Measurements from ENCODE around the gene CORIN. TPM values are rescaled to one million over a fixed set of nuclear protein-coding genes. Genes with fewer than 3 reads are reported as not detected.

CORIN gene
- polyA plus RNA-seq, 2 donors: 0.09 to 0.28 TPM

DNA sequence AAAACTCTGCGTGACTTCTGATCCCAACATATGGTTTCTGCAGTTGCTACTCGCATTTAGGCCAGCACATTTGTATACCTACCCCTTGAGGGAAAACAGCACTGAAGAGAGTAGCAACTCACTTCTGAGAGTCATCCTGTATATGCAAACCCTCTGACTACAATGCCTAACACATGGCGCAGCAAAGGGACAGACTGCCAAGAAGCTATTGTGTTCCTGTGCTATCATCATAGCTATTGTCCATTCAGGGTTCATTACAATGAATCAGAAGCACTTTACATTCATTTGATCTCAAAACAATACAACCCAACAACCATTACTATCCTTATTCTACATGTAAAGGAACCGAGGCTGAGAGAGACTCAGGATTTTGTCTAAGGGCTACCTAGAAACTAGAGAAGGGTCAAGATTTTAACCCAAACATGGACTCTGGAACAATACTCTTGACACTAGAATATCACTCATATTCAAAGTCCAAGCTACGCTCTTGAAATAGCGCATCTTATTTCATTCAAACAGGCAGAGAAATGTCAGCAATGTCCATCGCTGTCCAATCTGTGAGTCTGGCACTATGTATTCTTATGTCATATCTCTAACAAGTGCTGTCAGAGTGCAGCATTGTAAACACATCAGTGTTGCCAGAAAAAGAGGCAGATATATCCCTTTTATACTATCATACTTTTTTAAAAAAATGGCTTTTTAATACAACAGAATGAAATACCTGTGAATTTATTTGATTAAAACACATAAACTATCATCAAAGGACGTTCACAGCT is 173.6 kb downstream of the CORIN start:
- Histone ChIP-seq H3K4me1 (ENCODE audit: control insufficient read depth in 2 of 2, insufficient read depth in 2 of 2, low read length in 1 of 2) (no peaks in the 10 kb centered on the region), H3K36me3 (ENCODE audit: control insufficient read depth in 2 of 2, insufficient read depth in 2 of 2, low read length in 1 of 2) (no peaks in the 10 kb centered on the region), H3K4me3 (ENCODE audit: low read depth in 1 of 2, low read length in 2 of 2) (no peak overlapping the region), H3K27ac (ENCODE audit: low read depth in 2 of 2, low read length in 1 of 2) (no peak overlapping the region), H3K27me3 (ENCODE audit: control insufficient read depth in 1 of 2, insufficient read depth in 2 of 2, low read length in 2 of 2) (no peaks in the 10 kb centered on the region), H3K9me3 (ENCODE audit: control insufficient read depth in 2 of 2, insufficient read depth in 1 of 2, low read depth in 1 of 2, low read length in 1 of 2) (no peaks in the 10 kb centered on the region)
- WGBS, 2 donors: 87 to 90% methylated on average over 8 of the region's 8 CpGs

DNA sequence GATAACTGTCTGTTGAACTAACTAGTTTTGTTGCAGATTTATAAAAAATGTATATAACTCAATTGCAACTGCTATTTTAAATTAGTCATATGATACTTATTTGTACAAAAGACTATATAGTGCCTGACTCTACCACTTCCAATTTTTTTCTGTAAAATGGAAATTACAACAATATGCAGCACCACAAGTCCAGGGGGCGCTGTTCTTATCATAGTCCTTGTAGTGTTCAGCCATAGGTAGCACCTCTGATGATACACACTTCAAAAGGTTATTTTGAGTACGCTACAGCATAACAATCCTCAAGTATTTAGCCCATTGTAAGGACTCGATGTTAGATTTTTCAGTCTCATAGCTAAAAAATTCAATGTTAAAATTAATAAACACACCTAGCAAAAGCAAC is 174.9 kb downstream of the CORIN start:
- no peaks in the 10 kb centered on the region for H3K36me3 ChIP-seq (ENCODE audit: control insufficient read depth in 2 of 2, insufficient read depth in 2 of 2, low read length in 1 of 2)
- H3K4me3 ChIP-seq (ENCODE audit: low read depth in 1 of 2, low read length in 2 of 2): no peak overlapping the region
- H3K9me3 ChIP-seq (ENCODE audit: control insufficient read depth in 2 of 2, insufficient read depth in 1 of 2, low read depth in 1 of 2, low read length in 1 of 2): no peaks in the 10 kb centered on the region
- no peaks in the 10 kb centered on the region for H3K27me3 ChIP-seq (ENCODE audit: control insufficient read depth in 1 of 2, insufficient read depth in 2 of 2, low read length in 2 of 2)
- WGBS, 2 donors: 72 to 77% methylated on average over 3 of the region's 3 CpGs
- no peak overlapping the region for H3K27ac ChIP-seq (ENCODE audit: low read depth in 2 of 2, low read length in 1 of 2)
- H3K4me1 ChIP-seq (ENCODE audit: control insufficient read depth in 2 of 2, insufficient read depth in 2 of 2, low read length in 1 of 2): no peaks in the 10 kb centered on the region

DNA sequence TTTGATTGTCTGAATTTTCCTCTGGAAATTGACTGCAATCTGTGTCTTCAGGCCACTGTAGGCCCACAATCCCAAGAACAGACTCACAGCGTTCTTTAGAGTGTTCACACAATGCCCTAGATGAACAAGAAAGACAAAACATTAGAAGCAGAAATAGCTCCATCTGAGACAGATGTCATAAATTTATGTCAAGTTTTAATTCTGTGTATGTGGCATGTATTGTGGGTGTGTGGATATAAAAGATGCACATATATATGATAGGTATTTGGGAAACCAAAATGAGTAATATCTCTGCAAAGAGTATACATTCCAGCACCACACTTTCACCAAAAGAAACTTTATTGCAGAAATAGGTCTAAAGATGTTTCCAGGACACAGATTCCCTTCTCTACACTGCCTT is 176.1 kb downstream of the CORIN start:
- no peaks in the 10 kb centered on the region for H3K4me1 ChIP-seq (ENCODE audit: control insufficient read depth in 2 of 2, insufficient read depth in 2 of 2, low read length in 1 of 2)
- no peak overlapping the region for H3K4me3 ChIP-seq (ENCODE audit: low read depth in 1 of 2, low read length in 2 of 2)
- H3K36me3 ChIP-seq (ENCODE audit: control insufficient read depth in 2 of 2, insufficient read depth in 2 of 2, low read length in 1 of 2): no peaks in the 10 kb centered on the region
- no peaks in the 10 kb centered on the region for H3K27me3 ChIP-seq (ENCODE audit: control insufficient read depth in 1 of 2, insufficient read depth in 2 of 2, low read length in 2 of 2)
- no peaks in the 10 kb centered on the region for H3K9me3 ChIP-seq (ENCODE audit: control insufficient read depth in 2 of 2, insufficient read depth in 1 of 2, low read depth in 1 of 2, low read length in 1 of 2)
- WGBS, 2 donors: 80 to 87% methylated on average over 1 of the region's 1 CpG
- no peak overlapping the region for H3K27ac ChIP-seq (ENCODE audit: low read depth in 2 of 2, low read length in 1 of 2)

DNA sequence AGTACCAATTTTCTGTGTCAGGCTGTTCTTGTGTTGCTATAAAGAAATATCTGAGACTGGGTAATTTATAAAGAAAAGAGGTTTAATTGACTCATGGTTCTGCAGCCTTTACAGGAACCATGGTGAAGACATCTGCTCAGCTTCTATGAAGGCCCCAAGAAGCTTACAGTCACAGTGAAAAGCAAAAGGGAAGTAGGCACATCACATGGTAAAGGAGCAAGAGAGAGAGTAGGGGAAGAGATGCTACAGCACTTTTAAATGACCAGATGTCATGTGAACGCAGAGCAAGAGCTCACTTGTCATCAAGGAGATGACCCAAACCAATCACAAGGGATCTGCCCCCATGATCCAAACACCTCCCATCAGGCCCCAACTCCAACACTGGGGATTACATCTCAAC is 178.5 kb downstream of the CORIN start:
- no peaks in the 10 kb centered on the region for H3K36me3 ChIP-seq (ENCODE audit: control insufficient read depth in 2 of 2, insufficient read depth in 2 of 2, low read length in 1 of 2)
- no peaks in the 10 kb centered on the region for H3K27me3 ChIP-seq (ENCODE audit: control insufficient read depth in 1 of 2, insufficient read depth in 2 of 2, low read length in 2 of 2)
- H3K4me3 ChIP-seq (ENCODE audit: low read depth in 1 of 2, low read length in 2 of 2): no peak overlapping the region
- H3K4me1 ChIP-seq (ENCODE audit: control insufficient read depth in 2 of 2, insufficient read depth in 2 of 2, low read length in 1 of 2): no peaks in the 10 kb centered on the region
- WGBS, 2 donors: 81 to 85% methylated on average over 1 of the region's 1 CpG
- no peaks in the 10 kb centered on the region for H3K9me3 ChIP-seq (ENCODE audit: control insufficient read depth in 2 of 2, insufficient read depth in 1 of 2, low read depth in 1 of 2, low read length in 1 of 2)
- H3K27ac ChIP-seq (ENCODE audit: low read depth in 2 of 2, low read length in 1 of 2): no peak overlapping the region

DNA sequence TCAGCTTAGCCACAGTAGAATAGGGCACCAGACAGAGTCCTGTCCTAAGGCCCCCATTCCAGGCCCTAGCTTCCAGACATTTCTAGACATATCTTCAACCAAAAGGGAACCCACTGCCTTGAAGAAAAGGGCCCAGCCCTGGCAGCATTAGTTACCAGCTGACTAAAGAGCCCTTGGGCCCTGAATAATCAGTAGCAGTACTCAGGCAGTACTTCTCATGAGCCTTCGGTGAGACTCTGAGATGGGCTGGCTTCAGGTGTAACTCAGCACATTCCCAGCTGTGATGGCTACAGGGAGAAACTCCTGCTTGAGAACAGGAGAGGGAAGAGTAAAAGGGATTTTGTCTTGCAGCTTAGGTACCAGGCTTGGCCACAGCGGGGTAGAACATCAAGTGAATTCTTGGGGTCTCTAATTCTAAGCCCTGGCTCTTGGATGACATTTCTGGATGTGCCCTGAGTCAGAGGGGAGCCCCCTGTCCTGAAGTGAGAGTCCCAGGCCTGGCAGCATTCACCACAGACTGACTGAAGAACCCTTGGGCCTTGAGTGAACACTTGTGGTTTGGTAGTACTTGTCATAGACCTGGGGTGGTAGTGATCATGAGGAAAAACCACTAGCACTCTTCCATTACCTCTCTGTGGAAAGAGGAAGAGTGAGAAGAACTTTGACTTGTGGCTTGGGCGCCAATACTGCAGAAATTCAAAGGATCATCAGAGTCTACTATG is 182.7 kb downstream of the CORIN start:
- no peak overlapping the region for H3K27ac ChIP-seq (ENCODE audit: low read depth in 2 of 2, low read length in 1 of 2)
- H3K9me3 ChIP-seq (ENCODE audit: control insufficient read depth in 2 of 2, insufficient read depth in 1 of 2, low read depth in 1 of 2, low read length in 1 of 2): no peaks in the 10 kb centered on the region
- 87 to 96% methylated on average over 3 of the region's 3 CpGs for WGBS, 2 donors
- H3K36me3 ChIP-seq (ENCODE audit: control insufficient read depth in 2 of 2, insufficient read depth in 2 of 2, low read length in 1 of 2): no peaks in the 10 kb centered on the region
- no peak overlapping the region for H3K4me3 ChIP-seq (ENCODE audit: low read depth in 1 of 2, low read length in 2 of 2)
- H3K27me3 ChIP-seq (ENCODE audit: control insufficient read depth in 1 of 2, insufficient read depth in 2 of 2, low read length in 2 of 2): no peaks in the 10 kb centered on the region
- H3K4me1 ChIP-seq (ENCODE audit: control insufficient read depth in 2 of 2, insufficient read depth in 2 of 2, low read length in 1 of 2): no peaks in the 10 kb centered on the region

DNA sequence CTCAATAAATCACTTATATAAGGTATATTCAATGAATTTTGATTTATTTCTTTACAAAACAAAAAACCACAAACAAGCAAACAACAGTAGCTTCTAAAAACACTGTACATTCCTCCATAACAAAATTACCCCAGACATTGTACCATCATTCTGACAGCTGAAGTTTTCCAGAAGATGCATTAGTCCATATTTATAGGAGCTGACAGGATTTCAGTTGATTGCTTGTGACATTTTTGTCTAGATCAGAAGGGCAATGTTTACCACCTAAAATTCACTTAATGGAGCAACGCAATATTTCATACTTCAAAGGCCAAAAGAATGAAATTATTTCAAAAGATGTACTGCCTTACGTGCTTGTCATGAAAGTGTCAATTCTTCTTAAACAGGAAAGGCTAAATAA is 185.8 kb downstream of the CORIN start:
- Histone ChIP-seq H3K27ac (ENCODE audit: low read depth in 2 of 2, low read length in 1 of 2) (no peak overlapping the region), H3K4me3 (ENCODE audit: low read depth in 1 of 2, low read length in 2 of 2) (no peak overlapping the region), H3K27me3 (ENCODE audit: control insufficient read depth in 1 of 2, insufficient read depth in 2 of 2, low read length in 2 of 2) (no peaks in the 10 kb centered on the region), H3K9me3 (ENCODE audit: control insufficient read depth in 2 of 2, insufficient read depth in 1 of 2, low read depth in 1 of 2, low read length in 1 of 2) (no peaks in the 10 kb centered on the region), H3K36me3 (ENCODE audit: control insufficient read depth in 2 of 2, insufficient read depth in 2 of 2, low read length in 1 of 2) (no peaks in the 10 kb centered on the region), H3K4me1 (ENCODE audit: control insufficient read depth in 2 of 2, insufficient read depth in 2 of 2, low read length in 1 of 2) (no peaks in the 10 kb centered on the region)
- WGBS, 2 donors: 80 to 82% methylated on average over 2 of the region's 2 CpGs

DNA sequence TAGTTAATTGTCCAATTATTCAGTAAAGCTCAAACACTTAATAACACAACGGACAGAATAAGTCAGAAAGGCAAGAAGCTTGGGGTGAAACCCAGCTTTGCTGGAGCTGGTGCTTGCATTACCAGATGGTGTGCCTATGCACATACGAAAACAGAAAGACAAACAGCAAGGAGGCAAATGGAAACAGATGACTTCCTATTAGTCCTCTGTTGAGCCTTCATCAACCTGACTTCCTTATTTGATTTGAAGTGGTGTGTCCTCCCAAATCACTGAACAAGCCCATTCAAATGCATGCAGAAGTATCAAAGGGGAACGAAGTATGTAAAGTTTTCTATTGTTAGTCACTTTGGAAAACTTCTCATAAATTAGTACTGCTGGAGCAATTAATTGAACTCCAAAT is 186.6 kb downstream of the CORIN start:
- Histone ChIP-seq H3K36me3 (ENCODE audit: control insufficient read depth in 2 of 2, insufficient read depth in 2 of 2, low read length in 1 of 2) (no peaks in the 10 kb centered on the region), H3K27me3 (ENCODE audit: control insufficient read depth in 1 of 2, insufficient read depth in 2 of 2, low read length in 2 of 2) (no peaks in the 10 kb centered on the region), H3K9me3 (ENCODE audit: control insufficient read depth in 2 of 2, insufficient read depth in 1 of 2, low read depth in 1 of 2, low read length in 1 of 2) (no peaks in the 10 kb centered on the region), H3K4me3 (ENCODE audit: low read depth in 1 of 2, low read length in 2 of 2) (no peak overlapping the region), H3K27ac (ENCODE audit: low read depth in 2 of 2, low read length in 1 of 2) (no peak overlapping the region), H3K4me1 (ENCODE audit: control insufficient read depth in 2 of 2, insufficient read depth in 2 of 2, low read length in 1 of 2) (no peaks in the 10 kb centered on the region)
- 37 to 42% methylated on average over 3 of the region's 3 CpGs for WGBS, 2 donors

DNA sequence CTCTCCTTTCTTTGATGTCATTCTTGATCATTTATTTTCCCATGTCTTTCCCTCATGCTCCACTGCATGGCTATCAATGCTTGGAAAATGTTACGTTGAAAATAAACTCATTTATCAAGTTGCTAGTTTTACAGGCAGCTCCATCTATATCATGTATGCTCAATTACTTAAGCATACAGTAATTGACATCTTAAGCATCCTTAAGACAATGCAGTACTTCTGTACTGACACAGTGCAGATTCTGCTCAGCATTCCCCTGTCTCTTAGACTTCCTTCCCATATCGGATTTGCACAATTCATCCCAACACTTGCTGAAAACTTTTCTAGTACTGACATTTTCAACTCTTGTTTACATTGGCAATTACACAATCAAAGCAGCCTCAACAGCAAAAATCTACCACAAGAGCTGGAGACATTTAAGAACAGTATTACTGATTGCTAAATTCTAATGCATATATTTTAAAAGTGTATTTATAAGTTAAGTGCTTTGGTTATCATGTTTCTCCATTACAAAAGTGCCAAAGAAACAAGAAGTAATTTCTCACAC is 187.2 kb downstream of the CORIN start:
- Histone ChIP-seq H3K27me3 (ENCODE audit: control insufficient read depth in 1 of 2, insufficient read depth in 2 of 2, low read length in 2 of 2) (no peaks in the 10 kb centered on the region), H3K4me1 (ENCODE audit: control insufficient read depth in 2 of 2, insufficient read depth in 2 of 2, low read length in 1 of 2) (no peaks in the 10 kb centered on the region), H3K36me3 (ENCODE audit: control insufficient read depth in 2 of 2, insufficient read depth in 2 of 2, low read length in 1 of 2) (no peaks in the 10 kb centered on the region), H3K27ac (ENCODE audit: low read depth in 2 of 2, low read length in 1 of 2) (no peak overlapping the region), H3K4me3 (ENCODE audit: low read depth in 1 of 2, low read length in 2 of 2) (no peak overlapping the region), H3K9me3 (ENCODE audit: control insufficient read depth in 2 of 2, insufficient read depth in 1 of 2, low read depth in 1 of 2, low read length in 1 of 2) (no peaks in the 10 kb centered on the region)
- WGBS, 2 donors: 28 to 31% methylated on average over 2 of the region's 2 CpGs

DNA sequence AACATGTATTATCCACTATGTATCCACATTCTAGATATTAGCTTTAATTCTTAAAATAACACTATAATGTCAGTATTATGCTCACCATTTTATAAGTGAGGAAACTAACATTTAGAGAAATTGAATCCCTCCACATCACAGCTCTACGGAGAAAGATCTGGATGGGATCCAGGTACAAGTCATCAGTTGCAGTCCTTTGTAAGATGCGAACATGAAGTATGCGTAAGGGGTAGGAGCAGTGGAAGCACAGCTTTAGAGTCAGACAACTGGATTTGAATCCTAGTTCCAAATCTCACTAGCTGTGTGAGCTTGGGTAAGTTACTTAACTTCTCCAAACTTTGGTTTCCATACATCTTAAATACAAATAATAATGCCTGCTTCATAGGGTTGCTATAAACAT is 190.3 kb downstream of the CORIN start:
- WGBS, 2 donors: 83 to 92% methylated on average over 3 of the region's 3 CpGs
- Histone ChIP-seq H3K36me3 (ENCODE audit: control insufficient read depth in 2 of 2, insufficient read depth in 2 of 2, low read length in 1 of 2) (no peaks in the 10 kb centered on the region), H3K27me3 (ENCODE audit: control insufficient read depth in 1 of 2, insufficient read depth in 2 of 2, low read length in 2 of 2) (no peaks in the 10 kb centered on the region), H3K9me3 (ENCODE audit: control insufficient read depth in 2 of 2, insufficient read depth in 1 of 2, low read depth in 1 of 2, low read length in 1 of 2) (no peaks in the 10 kb centered on the region), H3K27ac (ENCODE audit: low read depth in 2 of 2, low read length in 1 of 2) (no peak overlapping the region), H3K4me3 (ENCODE audit: low read depth in 1 of 2, low read length in 2 of 2) (no peak overlapping the region), H3K4me1 (ENCODE audit: control insufficient read depth in 2 of 2, insufficient read depth in 2 of 2, low read length in 1 of 2) (no peaks in the 10 kb centered on the region)

Data from esophagus (tissue), 2 donors.